H1 (cell line): ENCODE results near the gene PLA2G4F. TPM values are rescaled to one million over a fixed set of nuclear protein-coding genes. Genes with fewer than 3 reads are reported as not detected.

ENCODE experiments used
- CTCF ChIA-PET: fragments of 300-600 bp; sonication (Branson Sonifier 250); formaldehyde crosslinking; loops from one replicate; lab custom pipeline; 2021; ENCODE audit not compliant: partially characterized antibody; lab: Charles Lee
- POLR2A ChIA-PET: fragments of 300-600 bp; sonication (Branson Sonifier 250); formaldehyde crosslinking; loops from one replicate; lab custom pipeline; 2021; ENCODE audit warnings: inconsistent platforms; ENCODE audit not compliant: partially characterized antibody; lab: Charles Lee
- DNase-seq, 2 experiments: peaks; one replicate each; pipeline versions ENCODE4 v3.0.0 to v3.0.0-alpha.2; 2010 to 2022; ENCODE audit warnings: low spot score in 2 of 2, low read depth in 1 of 2, mixed read lengths in 1 of 2
- FAIRE-seq: peaks from 2 replicates; lab custom pipeline; 2011; peaks lifted over from hg19 to GRCh38; lab: Jason Lieb, UNC
- H2AFZ ChIP-seq: 2 replicates; pipeline ENCODE4 v1.8.1; 2012; ENCODE audit warnings: low read length, inconsistent platforms
- H2AK5ac ChIP-seq: 2 replicates; pipeline ENCODE4 v1.6.1; 2013; ENCODE audit warnings: low read depth, low read length
- H2BK120ac ChIP-seq: replicated peaks from 2 replicates; pipeline ENCODE3; 2013; ENCODE audit warnings: low read depth, low read length, inconsistent platforms
- H2BK12ac ChIP-seq: 2 replicates; pipeline ENCODE4 v1.6.1; 2013; ENCODE audit warnings: low read depth, low read length
- H2BK15ac ChIP-seq: 2 replicates; pipeline ENCODE4 v1.6.1; 2013; ENCODE audit warnings: low read length
- H2BK20ac ChIP-seq: 2 replicates; pipeline ENCODE4 v1.6.1; 2013; ENCODE audit warnings: low read length
- H2BK5ac ChIP-seq: 2 replicates; pipeline ENCODE4 v1.6.1; 2013; ENCODE audit warnings: low read depth, low read length
- H3K14ac ChIP-seq: 2 replicates; pipeline ENCODE4 v1.6.1; 2013; ENCODE audit warnings: inconsistent platforms; ENCODE audit not compliant: insufficient read length
- H3K18ac ChIP-seq: 2 replicates; pipeline ENCODE4 v1.6.1; 2013; ENCODE audit warnings: low read length; ENCODE audit errors: extremely low read depth
- H3K23ac ChIP-seq: 2 replicates; pipeline ENCODE4 v1.6.1; 2013; ENCODE audit warnings: inconsistent platforms; ENCODE audit not compliant: insufficient read length
- H3K23me2 ChIP-seq: 2 replicates; pipeline ENCODE4 v1.6.1; 2013; ENCODE audit warnings: low read depth, low read length
- H3K27ac ChIP-seq: 2 replicates; pipeline ENCODE4 v1.6.1; 2011; ENCODE audit warnings: low read depth, low read length, inconsistent platforms
- H3K27me3 ChIP-seq, 4 experiments: replicated peaks in 1 of 4; 1 replicate in 1 of 4; 2 replicates in 3 of 4; pipeline versions ENCODE4 v1.6.1 to v1.8.1; 2011 to 2013; ENCODE audit warnings: low read length in 3 of 4, mild to moderate bottlenecking in 3 of 4, inconsistent platforms in 2 of 4, mixed read lengths in 2 of 4, moderate library complexity in 1 of 4; ENCODE audit not compliant: control insufficient read depth in 3 of 4, insufficient read depth in 3 of 4; ENCODE audit errors: extremely low read depth in 1 of 4
- H3K36me3 ChIP-seq, 4 experiments: 2 replicates each; pipeline versions ENCODE4 v1.6.1 to v1.8.1; 2011 to 2013; ENCODE audit warnings: mild to moderate bottlenecking in 4 of 4, low read length in 3 of 4, moderate library complexity in 2 of 4, control low read depth in 1 of 4, inconsistent platforms in 1 of 4; ENCODE audit not compliant: insufficient read depth in 4 of 4, control insufficient read depth in 2 of 4
- H3K4ac ChIP-seq: replicated peaks from 2 replicates; pipeline ENCODE3; 2013; ENCODE audit warnings: low read length, low read depth, mixed read lengths, inconsistent platforms; ENCODE audit not compliant: insufficient read length
- H3K4me1 ChIP-seq, 4 experiments: replicated peaks in 1 of 4; 1 replicate in 1 of 4; 2 replicates in 3 of 4; pipeline versions ENCODE4 v1.6.1 to v1.8.1; 2011 to 2013; ENCODE audit warnings: low read length in 3 of 4, inconsistent platforms in 2 of 4, mixed read lengths in 1 of 4; ENCODE audit not compliant: insufficient read depth in 4 of 4, control insufficient read depth in 3 of 4
- H3K4me2 ChIP-seq, 2 experiments: 2 replicates each; pipeline versions ENCODE4 v1.6.1 to v1.8.1; 2011 to 2013; ENCODE audit warnings: low read depth in 2 of 2, low read length in 2 of 2, control low read depth in 1 of 2, inconsistent platforms in 1 of 2, mild to moderate bottlenecking in 1 of 2; ENCODE audit not compliant: insufficient read depth in 1 of 2
- H3K4me3 ChIP-seq, 4 experiments: fragments of 200-600, 300-600 bp in 1 of 4; sonication (generic), shearing (Covaris generic), sonication (Bioruptor Twin) in 1 of 4; 2 replicates each; pipeline versions ENCODE4 v1.5.1 to v1.8.1; 2011 to 2016; ENCODE audit warnings: low read length in 4 of 4, low read depth in 3 of 4, control low read depth in 2 of 4, inconsistent platforms in 2 of 4, mild to moderate bottlenecking in 2 of 4, mixed read lengths in 1 of 4, moderate library complexity in 1 of 4; ENCODE audit not compliant: insufficient read depth in 2 of 4; ENCODE audit errors: extremely low read depth in 1 of 4
- H3K56ac ChIP-seq: replicated peaks from 2 replicates; pipeline ENCODE3; 2013; ENCODE audit warnings: low read depth, mild to moderate bottlenecking, mixed read lengths, low read length, inconsistent platforms; ENCODE audit not compliant: insufficient read length
- H3K79me1 ChIP-seq: 2 replicates; pipeline ENCODE4 v1.6.1; 2013; ENCODE audit warnings: low read depth, low read length, control low read depth
- H3K79me2 ChIP-seq, 2 experiments: 2 replicates each; pipeline versions ENCODE4 v1.6.1 to v1.8.1; 2012 to 2013; ENCODE audit warnings: low read length in 2 of 2, mild to moderate bottlenecking in 2 of 2, inconsistent platforms in 1 of 2; ENCODE audit not compliant: insufficient read depth in 2 of 2, control insufficient read depth in 1 of 2
- H3K9ac ChIP-seq, 4 experiments: replicated peaks in 1 of 4; 1 replicate in 1 of 4; 2 replicates in 3 of 4; pipeline versions ENCODE4 v1.6.1 to v1.8.1; 2011 to 2013; ENCODE audit warnings: low read depth in 3 of 4, low read length in 3 of 4, control low read depth in 2 of 4, mild to moderate bottlenecking in 2 of 4, moderate library complexity in 2 of 4, inconsistent platforms in 1 of 4; ENCODE audit errors: extremely low read depth in 1 of 4
- H3K9me3 ChIP-seq, 2 experiments: 2 replicates each; pipeline versions ENCODE4 v1.6.1 to v1.8.1; 2012 to 2013; ENCODE audit warnings: mild to moderate bottlenecking in 2 of 2, moderate library complexity in 2 of 2, control low read depth in 1 of 2, inconsistent platforms in 1 of 2, low read depth in 1 of 2, low read length in 1 of 2, mixed read lengths in 1 of 2; ENCODE audit not compliant: insufficient read depth in 2 of 2
- H4K20me1 ChIP-seq, 2 experiments: replicated peaks in 1 of 2; 2 replicates each; pipeline versions ENCODE3 to v1.8.1; 2011 to 2013; ENCODE audit warnings: inconsistent platforms in 2 of 2, low read length in 2 of 2, mild to moderate bottlenecking in 1 of 2; ENCODE audit not compliant: insufficient read depth in 2 of 2, control insufficient read depth in 1 of 2
- H4K5ac ChIP-seq: 2 replicates; pipeline ENCODE4 v1.6.1; 2013; ENCODE audit warnings: low read length, low read depth, mixed read lengths, inconsistent platforms; ENCODE audit not compliant: insufficient read length
- H4K8ac ChIP-seq: 2 replicates; pipeline ENCODE4 v1.8.0; 2013; ENCODE audit warnings: mild to moderate bottlenecking, moderate library complexity, low read length, inconsistent platforms; ENCODE audit not compliant: insufficient read depth; ENCODE audit errors: extremely low read depth
- H4K91ac ChIP-seq: replicated peaks from 2 replicates; pipeline ENCODE3; 2013; ENCODE audit warnings: low read length, mixed read lengths, inconsistent platforms; ENCODE audit not compliant: insufficient read length
- HDAC6 ChIP-seq: IDR thresholded peaks from one replicate; pipeline ENCODE4 v1.7.1; 2012; ENCODE audit warnings: low read depth, mild to moderate bottlenecking, inconsistent platforms, low read length, moderate library complexity
- SIX5 ChIP-seq: IDR thresholded peaks from 2 replicates; pipeline ENCODE4 v1.6.1; 2011; ENCODE audit warnings: mild to moderate bottlenecking, low read depth, low read length
- WGBS, 2 experiments: shearing (Covaris generic) in 1 of 2; methylation state at CpG; one replicate each; pipeline versions ENCODE4 v1.1.6 to v1.1.7; 2013 to 2015; ENCODE audit warnings: low lambda C conversion rate in 2 of 2, mixed read lengths in 2 of 2, inconsistent platforms in 1 of 2, low coverage in 1 of 2, missing lambda C conversion rate in 1 of 2; ENCODE audit not compliant: insufficient replicate concordance in 2 of 2, insufficient coverage in 1 of 2, insufficient read length in 1 of 2; ENCODE audit errors: extremely low coverage in 1 of 2, missing lambda C conversion rate in 1 of 2; 5-methylcytosine and 5-hydroxymethylcytosine counted together
- polyA plus RNA-seq, 7 experiments: library from polyadenylated mRNA; depleted of rRNA in 3 of 7; stranded (reverse) in 5 of 7; unstranded in 2 of 7; fragments of >200 nt in 5 of 7; fragments of 200-250 nt in 2 of 7; gene quantifications; 1 replicate in 5 of 7; 2 replicates in 1 of 7; 4 replicates in 1 of 7; pipeline versions ENCODE4 v1.2.1 to v1.2.3, GENCODE V29; 2011 to 2013; ENCODE audit warnings: missing spikeins in 2 of 7, mixed read lengths in 2 of 7
- total RNA-seq: library from RNA; stranded (reverse); fragmentation: NEBNext Ultra II Directional; extraction: Animal tissue kit (Norgen Biotek cat#: 25700); gene quantifications from 2 replicates; pipeline ENCODE4 v1.2.1, GENCODE V29; 2021

PLA2G4F gene
- total and polyA plus RNA-seq, 2 of the 8 experiments (the other 6 are each of a cell fraction or from before 2014, with no cell fraction given): not detected

- Histone ChIP-seq H2BK15ac (no peak overlapping the region), H3K4me2 (no peak overlapping the region), H3K4me3 (no peak overlapping the region), H2BK12ac (no peak overlapping the region), H4K20me1 (peaks cover 2 to 3% of the 10 kb centered on the region in 2 experiments), H3K56ac (no peak overlapping the region), H3K14ac (no peak overlapping the region), H3K36me3 (peaks cover 13 to 48% (median 29%) of the 10 kb centered on the region in 4 experiments), H2AFZ (no peak overlapping the region), H3K9ac (no peak overlapping the region), H4K91ac (no peak overlapping the region), H3K9me3 (no peaks in the 10 kb centered on the region), H3K23ac (no peak overlapping the region), H4K5ac (no peak overlapping the region), H3K4me1 (no peaks in the 10 kb centered on the region), H3K18ac (no peak overlapping the region), H2BK5ac (no peak overlapping the region), H3K79me2 (no peaks in the 10 kb centered on the region), H3K23me2 (no peaks in the 10 kb centered on the region), H3K79me1 (no peaks in the 10 kb centered on the region), H2BK20ac (no peak overlapping the region), H2AK5ac (no peak overlapping the region), H3K27me3 (no peaks in the 10 kb centered on the region), H4K8ac (no peak overlapping the region), H3K4ac (no peak overlapping the region), H2BK120ac (no peak overlapping the region), H3K27ac (no peak overlapping the region)
- DNase-seq: no peak
- CTCF ChIA-PET: no interaction called here
- POLR2A ChIA-PET: interaction anchor here (1.5 kb wide), 1 partner anchor 10 kb away, joined by 3 read pairs; no protein-coding TSS in a partner anchor
- WGBS, 2 experiments: 90% methylated on average over 7 of the region's 7 CpGs; no CpG with 5 or more reads in 1 of the 2 experiments
- FAIRE-seq: no peak
- TF ChIP-seq HDAC6 (no peak), SIX5 (no peak)
These were observed 3.7 kb upstream of the PLA2G4F start for GRCh38 chr15:42160136-42160535.
